HG03571 (cell line): ENCODE results near the gene ARAP2.

Experiments used
- ATAC-seq: cut with Tn5 transposase; IDR thresholded peaks from one replicate; pipeline ENCODE4 v1.9.1; 2021; ENCODE audit not compliant: unreplicated experiment

Gene ARAP2

DNA sequence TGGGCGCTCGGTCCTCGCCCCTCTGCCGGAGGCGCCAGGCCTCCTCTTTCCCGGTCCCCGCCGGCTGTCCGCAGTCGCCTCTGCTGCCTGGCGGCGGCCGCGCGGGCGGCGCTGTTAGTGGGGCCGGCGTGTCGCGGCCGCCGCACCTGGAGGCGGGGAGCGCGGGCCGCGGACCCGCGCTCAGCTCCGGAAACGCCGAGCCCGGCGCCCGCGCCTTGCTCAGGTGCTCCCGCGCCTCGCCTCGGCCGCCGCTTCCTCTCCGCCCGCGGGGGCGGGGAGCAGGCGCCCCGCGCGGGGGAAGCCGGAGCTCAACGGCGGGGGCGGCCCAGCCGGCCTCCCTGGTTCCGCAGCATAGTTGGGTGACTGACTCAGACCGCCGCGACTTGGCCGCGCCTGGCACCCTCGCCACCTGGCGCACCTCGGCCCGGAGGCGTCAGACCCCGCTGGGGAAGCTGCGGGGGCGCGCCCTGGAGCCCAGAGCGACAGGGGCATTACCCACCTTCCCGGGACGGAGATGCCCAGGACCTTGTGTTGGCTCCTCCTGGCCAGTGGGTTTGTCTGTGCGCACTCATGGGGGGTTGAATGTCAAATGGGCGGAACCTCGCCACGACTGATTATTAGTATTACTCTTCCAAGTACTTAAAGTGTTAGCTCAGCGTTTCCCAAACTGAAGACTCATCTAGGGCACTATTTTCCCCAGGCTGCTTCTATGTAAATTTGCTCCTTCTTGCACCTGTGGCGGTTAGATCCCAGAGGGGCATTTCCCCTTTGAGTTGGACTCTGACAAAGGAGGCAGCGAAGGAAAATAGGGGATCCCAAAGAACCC is at the start of gene ARAP2:
Gene ARAP2, minus strand, starts transcription at position 258 of the 826 bp plus-strand sequence. CDS start 15,028 bp downstream, outside the sequence.
- peak; percentile 57 for ATAC-seq

- ATAC-seq = no peak
These were observed 48.4 kb upstream of the ARAP2 start for GRCh38 chr4:36292556-36293188.

DNA sequence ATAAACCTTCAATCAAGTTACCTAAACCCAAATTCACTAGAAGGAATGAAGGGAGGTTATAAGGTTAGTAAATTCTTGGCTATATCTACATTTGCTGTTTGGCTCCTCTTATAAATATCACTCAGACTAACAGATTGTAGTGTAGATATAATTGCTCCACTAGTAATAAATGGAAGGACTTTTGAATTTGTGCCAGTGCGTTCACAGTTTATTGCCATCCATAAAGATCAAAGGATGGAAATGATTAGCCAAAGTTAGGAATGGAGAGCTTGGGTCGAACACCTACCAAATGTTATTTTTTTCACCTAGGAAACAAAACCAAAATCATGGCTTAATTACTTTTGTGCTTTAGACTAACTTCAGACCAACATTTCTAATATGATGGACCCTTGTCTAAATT is 46.3 kb upstream of the ARAP2 start:
- ATAC-seq = no peak

- ATAC-seq = no peak
These were observed 44.6 kb upstream of the ARAP2 start for GRCh38 chr4:36288731-36289426.

DNA sequence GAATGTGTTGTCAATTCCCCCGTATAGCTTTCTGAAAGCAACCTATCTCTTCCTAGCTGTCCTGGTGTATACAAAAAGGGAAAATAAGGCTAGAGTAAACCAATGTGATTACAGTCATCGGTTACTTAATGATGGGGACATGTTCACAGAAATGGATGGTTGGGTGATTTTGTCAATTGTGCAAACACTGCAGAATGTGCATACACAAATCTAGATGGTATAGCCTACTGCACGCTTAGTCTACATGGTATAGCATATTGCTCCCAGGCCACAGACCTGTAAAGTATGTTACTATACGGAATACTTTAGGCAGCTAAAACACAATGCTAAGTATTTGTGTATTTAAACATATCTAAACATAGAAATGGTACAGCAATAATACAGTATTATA is 42.2 kb upstream of the ARAP2 start:
- no peak for ATAC-seq

DNA sequence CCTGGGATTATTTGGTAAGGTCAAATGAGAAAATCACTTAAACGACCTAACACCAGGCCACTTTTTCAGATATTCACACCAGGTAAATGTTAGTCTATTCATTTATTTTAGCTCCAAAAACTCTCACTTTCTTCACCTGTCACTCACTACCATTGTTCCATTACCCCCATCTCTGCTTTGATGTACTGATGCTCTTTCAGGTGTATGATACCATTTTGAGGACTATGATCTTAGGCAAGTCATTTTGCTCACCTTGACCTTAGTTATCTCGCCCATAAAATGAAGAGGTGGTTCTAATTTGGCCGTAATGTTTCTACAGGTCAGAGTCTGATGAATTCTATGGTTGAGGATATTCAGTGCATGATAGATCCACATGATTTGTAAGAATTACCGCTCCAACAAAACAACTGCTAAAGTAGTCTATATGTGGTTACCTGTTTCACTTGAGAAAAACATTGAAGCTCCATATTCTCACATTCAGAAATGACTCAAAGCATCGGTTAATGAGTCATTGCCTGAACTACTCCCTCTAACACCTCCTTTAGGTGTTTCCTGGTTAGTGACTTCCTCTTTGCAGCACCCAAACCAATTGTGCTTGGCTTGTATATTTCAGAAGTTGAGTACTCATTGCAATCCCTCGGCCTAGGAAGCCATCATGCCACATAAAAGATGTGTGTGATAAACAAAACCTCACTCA is 41.6 kb upstream of the ARAP2 start:
- ATAC-seq = peak; percentile 99

DNA sequence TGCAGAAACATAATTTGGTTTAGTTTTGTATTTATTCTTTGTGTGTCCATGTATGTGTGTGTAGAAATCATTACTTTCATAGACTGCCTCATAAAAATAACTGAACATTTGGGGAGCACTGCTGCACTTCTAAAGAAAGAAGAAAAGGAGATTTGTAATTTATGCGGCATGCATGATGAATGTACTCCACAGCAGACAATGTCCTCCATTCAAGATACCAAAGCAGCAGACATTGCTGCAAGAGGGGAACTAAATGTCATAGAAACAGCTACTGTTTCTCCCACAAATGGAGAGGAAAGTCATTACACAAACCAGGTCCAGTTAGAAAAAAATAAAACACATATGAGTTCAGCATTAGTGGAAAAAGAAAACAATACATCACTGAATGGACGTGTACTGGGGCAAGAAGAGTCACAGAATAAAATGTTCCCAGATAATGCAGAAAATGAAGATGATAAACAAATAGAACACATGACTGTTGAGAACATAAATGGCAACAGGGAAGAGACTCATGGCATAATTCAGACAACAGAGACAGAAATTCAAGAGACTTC is 39.7 kb upstream of the ARAP2 start:
- no peak for ATAC-seq

DNA sequence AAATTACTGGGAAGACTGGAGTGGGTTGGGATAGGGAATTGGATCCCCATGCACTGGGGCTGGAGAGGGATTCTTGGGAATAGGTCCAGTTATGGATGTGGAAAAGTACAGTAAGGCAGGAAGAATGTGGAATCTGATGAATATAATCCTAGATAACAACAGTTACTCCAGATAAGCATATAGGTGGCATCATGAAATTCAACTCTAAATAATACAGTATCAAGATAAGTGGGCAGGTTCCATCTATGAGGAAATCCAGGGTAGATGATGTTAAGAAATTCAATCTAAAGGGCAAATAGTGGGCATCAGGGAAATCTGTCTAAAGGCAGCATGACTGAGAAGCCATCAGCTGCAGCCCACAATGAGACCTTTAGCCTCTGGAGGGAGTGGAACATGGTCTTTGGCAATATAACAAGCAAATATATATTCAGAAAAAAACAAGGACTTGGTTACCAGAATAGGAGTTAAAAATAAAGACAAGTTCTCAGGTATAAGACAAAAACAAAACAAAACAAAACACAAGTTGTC is 38.3 kb upstream of the ARAP2 start:
- ATAC-seq = no peak

- ATAC-seq = no peak
These were observed 37.2 kb upstream of the ARAP2 start, which contains the start of gene DTHD1 for GRCh38 chr4:36281384-36282106. TSS of gene DTHD1 (plus strand) at chr4:36281616. CDS start at chr4:36281759, 143 bp downstream.

GRCh38 chr4:36280555-36280954 is 36.2 kb upstream of the ARAP2 start:
- ATAC-seq = no peak

DNA sequence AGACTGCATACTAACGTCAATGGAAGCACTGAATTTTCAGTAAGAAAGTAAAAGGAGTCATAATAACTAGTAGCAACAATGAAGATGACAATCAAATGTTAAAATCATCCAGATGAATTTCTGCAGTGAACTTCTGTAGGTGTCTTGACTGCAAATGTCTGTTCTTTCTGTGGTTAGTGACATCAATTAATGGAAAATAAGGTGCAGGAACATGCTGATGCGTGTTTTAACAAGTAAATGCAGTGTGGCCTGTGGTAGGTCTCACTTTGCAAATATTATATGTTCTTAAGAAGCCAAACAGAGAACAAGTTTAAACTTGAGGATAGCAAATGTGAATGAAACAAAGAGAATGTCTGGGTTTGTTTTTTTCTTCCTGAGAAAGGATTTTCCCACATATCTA is 34.5 kb upstream of the ARAP2 start:
- ATAC-seq = no peak

DNA sequence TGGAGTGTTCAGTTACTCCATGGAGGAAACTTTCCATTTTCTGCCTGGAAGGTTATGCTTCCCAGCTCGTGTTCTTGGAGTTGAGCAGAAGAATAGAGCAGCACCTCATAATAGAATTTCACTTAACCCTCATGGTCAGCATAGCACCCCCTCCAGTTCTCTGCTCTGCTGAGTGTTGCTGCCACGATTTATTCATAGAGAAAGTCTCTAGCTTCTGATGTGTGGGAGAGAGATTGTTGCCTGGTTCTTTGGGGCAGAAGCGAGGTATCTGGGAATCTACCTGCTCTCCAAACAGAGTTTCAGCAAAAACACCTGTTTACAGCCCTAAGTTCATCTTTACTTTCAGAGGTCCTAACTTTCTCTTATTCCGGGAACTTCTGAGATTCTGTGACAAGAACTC is 33.2 kb upstream of the ARAP2 start:
- no peak for ATAC-seq

GRCh38 chr4:36274158-36274557 is 29.8 kb upstream of the ARAP2 start:
- no peak for ATAC-seq

- ATAC-seq = no peak
These were observed 29.0 kb upstream of the ARAP2 start for GRCh38 chr4:36273276-36273675.

- no peak for ATAC-seq
These were observed 25.3 kb upstream of the ARAP2 start for GRCh38 chr4:36269533-36270173.

DNA sequence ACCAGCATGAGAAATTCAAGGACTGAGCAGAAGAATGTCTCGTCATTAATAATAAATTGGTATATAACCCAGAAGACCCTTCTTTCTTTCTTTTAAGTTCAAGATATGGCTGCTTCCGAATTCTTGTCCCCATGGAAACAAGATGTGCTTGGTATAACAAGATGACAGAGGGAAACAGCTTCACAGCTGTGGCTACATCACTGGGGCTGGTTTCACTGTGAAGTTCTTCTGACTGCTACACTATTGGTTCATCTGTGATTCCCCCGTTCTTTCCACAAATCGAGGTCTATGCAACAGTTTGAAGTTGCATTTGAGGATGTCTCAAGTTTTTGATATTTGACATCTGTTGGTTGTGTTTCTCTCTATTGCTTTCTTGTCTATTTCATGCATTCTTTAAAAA is 24.8 kb upstream of the ARAP2 start:
- no peak for ATAC-seq

- no peak for ATAC-seq
These were observed 23.4 kb upstream of the ARAP2 start for GRCh38 chr4:36267486-36268268.

DNA sequence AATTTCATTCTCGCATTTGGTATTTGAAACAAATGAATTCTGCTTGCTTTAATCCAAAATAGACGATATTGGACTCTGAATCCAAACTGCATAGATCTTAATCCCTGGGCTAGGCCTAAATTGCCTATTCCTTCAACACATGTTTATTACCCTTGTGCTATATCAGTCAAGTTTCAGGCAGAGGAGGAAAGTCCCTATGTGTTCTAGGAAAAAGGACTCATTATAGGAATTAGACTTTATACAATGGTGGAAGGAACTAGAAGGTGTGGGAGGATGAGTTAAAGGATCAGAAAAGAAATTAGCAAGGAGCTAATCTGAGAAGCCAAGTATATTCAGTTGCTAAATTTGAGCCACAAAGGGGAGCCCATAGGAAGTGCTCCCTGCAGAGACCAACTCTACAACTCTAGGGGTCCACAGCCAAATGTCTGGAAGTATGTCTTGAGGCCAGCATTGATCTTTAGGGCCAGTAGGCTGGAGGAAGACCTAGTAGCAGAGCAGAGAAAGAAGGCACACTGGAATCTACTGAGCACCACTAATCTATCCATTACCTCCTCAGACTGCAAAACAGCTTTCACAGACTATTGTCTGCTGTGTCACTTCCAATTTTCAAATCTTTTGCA is 20.0 kb upstream of the ARAP2 start:
- no peak for ATAC-seq
